Activated CD4-positive, CD25-positive, alpha-beta regulatory T cell treated with anti-CD3 and anti-CD28 coated beads, Interleukin-2, amount 50 U/mL, for 16 hours (primary cell): ENCODE data around the gene PRKAB1.
"Not testable (repeated sequence)": the region's sequence is repeated elsewhere in the genome, so short reads cannot be mapped to it uniquely, and the experiment has no call there.

Source experiments
- DNase-seq: peaks from one replicate; pipeline ENCODE4 v3.0.0-alpha.2; 2020; ENCODE audit warnings: low read depth, low spot score

Gene PRKAB1

GRCh38 chr12:119667577-119668323, at the start of gene PRKAB1:
TSS of gene PRKAB1 (plus strand) at chr12:119668133. CDS start at chr12:119668245, 112 bp downstream.
- peak; percentile 87 for DNase-seq

GRCh38 chr12:119618328-119618896, 49.5 kb upstream of the PRKAB1 start:
- DNase-seq, result not testable (repeated sequence)

- no peak for DNase-seq
These were observed 47.4 kb upstream of the PRKAB1 start for GRCh38 chr12:119620490-119620889.

GRCh38 chr12:119621878-119622277, 46.1 kb upstream of the PRKAB1 start:
- DNase-seq, result no peak

- DNase-seq, result no peak
These were observed 43.0 kb upstream of the PRKAB1 start for GRCh38 chr12:119624966-119625365.

GRCh38 chr12:119627019-119627643, 40.8 kb upstream of the PRKAB1 start:
- no peak for DNase-seq

- DNase-seq, result no peak
These were observed 40.2 kb upstream of the PRKAB1 start for GRCh38 chr12:119627686-119628085.

GRCh38 chr12:119630223-119630780, 37.6 kb upstream of the PRKAB1 start:
- DNase-seq, result no peak

- DNase-seq, result no peak
These were observed 36.9 kb upstream of the PRKAB1 start for GRCh38 chr12:119630962-119631550.

- DNase-seq, result no peak
These were observed 35.8 kb upstream of the PRKAB1 start for GRCh38 chr12:119631930-119632678.

- no peak for DNase-seq
These were observed 33.2 kb upstream of the PRKAB1 start for GRCh38 chr12:119634743-119635142.

- no peak for DNase-seq
These were observed 24.9 kb upstream of the PRKAB1 start for GRCh38 chr12:119642986-119643385.

GRCh38 chr12:119644930-119645329, 23.0 kb upstream of the PRKAB1 start:
- no peak for DNase-seq

GRCh38 chr12:119645535-119646059, 22.3 kb upstream of the PRKAB1 start:
- DNase-seq, result no peak

- no peak for DNase-seq
These were observed 18.6 kb upstream of the PRKAB1 start for GRCh38 chr12:119649202-119649808.

- no peak for DNase-seq
These were observed 15.3 kb upstream of the PRKAB1 start for GRCh38 chr12:119652665-119653064.

- DNase-seq, result not testable (repeated sequence)
These were observed 10.9 kb upstream of the PRKAB1 start for GRCh38 chr12:119657001-119657400.

GRCh38 chr12:119658166-119658565, 9.8 kb upstream of the PRKAB1 start:
- not testable (repeated sequence) for DNase-seq

GRCh38 chr12:119659289-119659897, 8.5 kb upstream of the PRKAB1 start:
- peak; percentile 21 for DNase-seq

- no peak for DNase-seq
These were observed 7.9 kb upstream of the PRKAB1 start for GRCh38 chr12:119660076-119660475.
